PC-3 (cell line): ENCODE data around the gene GPR78. TPM values are rescaled to one million over a fixed set of nuclear protein-coding genes. Genes with fewer than 3 reads are reported as not detected.

Source experiments
- ATAC-seq: fragments of 200-7000 bp; cut with Tn5 transposase; 2 replicates; pipeline ENCODE4 v1.9.1; 2020; ENCODE audit warnings: mild to moderate bottlenecking, moderate library complexity
- BruUV-seq: library from RNA; stranded (reverse); fragments of 400-500 nt; replicated peaks from 2 replicates; lab custom pipeline; 2021; lab: Mats Ljungman, UMichigan
- CTCF ChIA-PET: fragments of 300-600 bp; sonication (Branson Sonifier 250); formaldehyde crosslinking; loops from one replicate; lab custom pipeline; 2022; ENCODE audit warnings: antibody characterized with exemption; lab: Charles Lee
- POLR2A ChIA-PET: fragments of 300-600 bp; sonication (Branson Sonifier 250); formaldehyde crosslinking; loops from one replicate; lab custom pipeline; 2022; ENCODE audit warnings: antibody characterized with exemption; ENCODE audit not compliant: unreplicated experiment; lab: Charles Lee
- DNase-seq: peaks from one replicate; pipeline ENCODE4 v3.0.0-alpha.2; 2015
- H2AFZ ChIP-seq: fragments of 300-600 bp; sonication (generic); 2 replicates; pipeline ENCODE4 v1.6.0; 2016; ENCODE audit warnings: antibody characterized with exemption, low read length
- H3F3A ChIP-seq: fragments of 300-600 bp; sonication (generic); one replicate; pipeline ENCODE4 v1.6.0; 2017; ENCODE audit warnings: antibody characterized with exemption, low read length, control low read depth, mild to moderate bottlenecking; ENCODE audit not compliant: unreplicated experiment
- H3K27ac ChIP-seq: fragments of 300-600 bp; sonication (generic); 2 replicates; pipeline ENCODE4 v1.5.1; 2016; ENCODE audit warnings: mild to moderate bottlenecking, low read length
- H3K27me3 ChIP-seq: fragments of 300-600 bp; sonication (generic); 2 replicates; pipeline ENCODE4 v1.6.1; 2016; ENCODE audit warnings: low read length, mixed read lengths
- H3K36me3 ChIP-seq: fragments of 300-600 bp; sonication (generic); 2 replicates; pipeline ENCODE4 v1.6.1; 2016; ENCODE audit warnings: low read depth, mixed run types, low read length, mixed read lengths
- H3K4me1 ChIP-seq: fragments of 300-600 bp; sonication (generic); 2 replicates; pipeline ENCODE4 v1.5.1; 2016; ENCODE audit warnings: low read length; ENCODE audit not compliant: insufficient read depth
- H3K4me2 ChIP-seq: fragments of 300-600 bp; sonication (generic); 2 replicates; pipeline ENCODE4 v1.6.0; 2016; ENCODE audit warnings: low read length
- H3K4me3 ChIP-seq: fragments of 300-600 bp; sonication (generic); 2 replicates; pipeline ENCODE4 v1.5.1; 2016; ENCODE audit warnings: mild to moderate bottlenecking, low read length, mixed read lengths
- H3K79me2 ChIP-seq: fragments of 300-600 bp; sonication (generic); 2 replicates; pipeline ENCODE4 v1.6.1; 2017; ENCODE audit warnings: low read length, mixed read lengths
- H3K9ac ChIP-seq: fragments of 300-600 bp; sonication (generic); 2 replicates; pipeline ENCODE4 v1.6.0; 2016; ENCODE audit warnings: mild to moderate bottlenecking, low read length
- H3K9me2 ChIP-seq: fragments of 300-600 bp; sonication (generic); replicated peaks from 2 replicates; pipeline ENCODE4 v1.6.1; 2016; ENCODE audit warnings: mixed run types, low read length, mixed read lengths
- H3K9me3 ChIP-seq: fragments of 300-600 bp; sonication (generic); 2 replicates; pipeline ENCODE4 v1.6.1; 2016; ENCODE audit warnings: low read length, mixed read lengths
- H4K20me1 ChIP-seq: fragments of 300-600 bp; sonication (generic); 2 replicates; pipeline ENCODE4 v1.6.1; 2016; ENCODE audit warnings: low read length, mixed read lengths
- CTCF ChIP-seq: fragments of 300-600 bp; sonication (generic); conservative IDR thresholded peaks from 2 replicates; pipeline ENCODE4 v1.5.1; 2017; ENCODE audit warnings: antibody characterized with exemption, low read depth, mild to moderate bottlenecking, low read length
- EZH2 ChIP-seq: fragments of 300-600 bp; sonication (generic); IDR thresholded peaks from one replicate; pipeline ENCODE4 v1.6.1; 2017; ENCODE audit warnings: antibody characterized with exemption, mild to moderate bottlenecking, low read length; ENCODE audit not compliant: unreplicated experiment
- EZH2phosphoT487 ChIP-seq: fragments of 300-600 bp; sonication (generic); IDR thresholded peaks from 2 replicates; pipeline ENCODE4 v1.6.1; 2018; ENCODE audit warnings: mild to moderate bottlenecking, antibody characterized with exemption, low read length, borderline replicate concordance
- intact Hi-C: fragments of 100-400 bp; cut with micrococcal nuclease; formaldehyde crosslinking; loops from 2 replicates; pipeline ENCODE4 v1.9.0; 2023
- total RNA-seq: library from RNA; depleted of rRNA; stranded (reverse); fragments of >200 nt; gene quantifications from 2 replicates; pipeline ENCODE4 v1.2.3, GENCODE V29; 2014

The GPR78 gene
- total RNA-seq, 1 experiment from 2014 or later, result 2.0 TPM

DNA sequence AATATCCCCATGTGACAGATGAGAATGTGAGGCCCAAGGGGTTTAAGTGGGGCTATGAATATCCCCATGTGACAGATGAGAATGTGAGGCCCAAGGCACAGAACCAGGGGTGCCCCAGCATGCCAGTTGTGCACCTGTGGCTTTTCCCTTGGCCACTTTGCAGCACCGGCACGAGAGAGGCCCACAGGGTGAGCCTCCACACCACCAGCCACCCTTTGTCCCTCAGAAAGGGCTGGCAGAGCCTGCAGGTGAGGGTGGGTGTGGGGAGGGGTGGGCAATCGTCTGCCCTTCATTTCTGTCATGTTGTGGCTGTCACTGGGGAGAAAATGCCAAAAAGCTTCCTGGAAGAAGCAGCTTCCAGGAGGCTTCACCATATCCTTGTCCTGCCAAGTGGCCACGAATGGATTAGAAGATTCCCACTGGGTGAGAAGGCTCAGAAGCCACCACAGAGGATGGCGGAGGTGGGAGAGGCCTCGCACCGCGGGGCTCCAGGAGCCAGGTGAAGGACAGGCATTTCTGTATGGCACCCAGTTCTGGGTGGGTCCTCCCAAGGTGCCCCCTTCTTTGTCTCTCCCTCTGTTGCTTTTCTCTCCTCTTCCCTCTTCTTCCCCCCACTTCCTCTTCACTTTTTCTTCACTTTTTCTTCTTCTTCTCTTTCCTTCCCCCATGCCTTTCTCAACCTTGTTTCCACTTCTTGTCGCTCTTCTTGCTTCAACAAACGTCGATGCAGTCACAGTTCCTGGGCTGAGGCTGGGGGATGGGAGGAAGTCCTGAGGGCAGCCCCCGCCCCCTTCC, 469 bp upstream of the GPR78 start:
- ATAC-seq, result no peak
- H3K79me2 ChIP-seq, result no peaks in the 10 kb centered on the region
- H3K27me3 ChIP-seq, result no peaks in the 10 kb centered on the region
- no peak overlapping the region for H3K4me2 ChIP-seq
- POLR2A ChIA-PET, result no interaction called here
- no peaks in the 10 kb centered on the region for H3F3A ChIP-seq
- CTCF ChIA-PET, result no interaction called here
- no peak overlapping the region for H3K9ac ChIP-seq
- H3K4me3 ChIP-seq, result no peak overlapping the region
- no peaks in the 10 kb centered on the region for H3K9me3 ChIP-seq
- H3K4me1 ChIP-seq, result no peaks in the 10 kb centered on the region
- BruUV-seq, result no TSS peak
- H3K36me3 ChIP-seq, result no peaks in the 10 kb centered on the region
- H2AFZ ChIP-seq, result no peak overlapping the region
- H3K9me2 ChIP-seq, result no peaks in the 10 kb centered on the region
- H3K27ac ChIP-seq, result no peak overlapping the region
- no peaks in the 10 kb centered on the region for H4K20me1 ChIP-seq
- no peak for TF ChIP-seq EZH2
- no peak for TF ChIP-seq CTCF
- TF ChIP-seq EZH2phosphoT487, result no peak
- no peak for DNase-seq
- intact Hi-C loops, result no loop called here

- CTCF ChIA-PET, result no interaction called here
- H3K79me2 ChIP-seq, result no peaks in the 10 kb centered on the region
- no peak overlapping the region for H2AFZ ChIP-seq
- H3K9me3 ChIP-seq, result no peaks in the 10 kb centered on the region
- H3K4me3 ChIP-seq, result no peak overlapping the region
- DNase-seq (no peak), ATAC-seq (no peak)
- POLR2A ChIA-PET, result no interaction called here
- TF ChIP-seq EZH2phosphoT487 (no peak), EZH2 (no peak), CTCF (no peak)
- H3K9me2 ChIP-seq, result no peaks in the 10 kb centered on the region
- no peak overlapping the region for H3K9ac ChIP-seq
- H4K20me1 ChIP-seq, result no peaks in the 10 kb centered on the region
- no TSS peak for BruUV-seq
- intact Hi-C loops, result no loop called here
- no peaks in the 10 kb centered on the region for H3K27me3 ChIP-seq
- no peaks in the 10 kb centered on the region for H3K36me3 ChIP-seq
- H3K4me2 ChIP-seq, result no peak overlapping the region
- H3K4me1 ChIP-seq, result no peaks in the 10 kb centered on the region
- H3F3A ChIP-seq, result no peaks in the 10 kb centered on the region
- no peak overlapping the region for H3K27ac ChIP-seq
Measured at GRCh38 chr4:8581094-8581861, 1.1 kb downstream of the GPR78 start.
